ENCODE data around the gene SNX24.

DNA sequence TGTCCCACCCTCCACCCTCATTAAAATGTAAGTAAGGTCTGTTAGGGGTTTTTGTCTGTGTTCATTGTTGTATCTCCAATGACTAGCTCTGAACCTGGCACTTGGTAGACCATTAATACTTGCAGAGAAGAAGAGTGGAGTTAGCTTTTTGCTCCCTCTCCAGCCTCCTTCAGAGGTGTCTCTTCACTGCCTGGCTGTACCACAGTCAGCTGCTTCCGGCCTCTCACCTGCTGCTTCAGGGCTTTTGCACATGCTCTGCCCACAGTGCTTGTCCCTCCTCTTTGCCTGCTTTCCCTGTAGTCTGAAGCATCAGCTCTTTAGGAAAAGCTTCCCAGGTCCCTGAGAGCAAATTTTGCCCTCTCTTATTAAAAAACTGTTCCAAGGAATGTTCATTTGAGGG lies 83.6 kb downstream of the SNX24 start:
- TF ChIP-seq, protein P1, sequence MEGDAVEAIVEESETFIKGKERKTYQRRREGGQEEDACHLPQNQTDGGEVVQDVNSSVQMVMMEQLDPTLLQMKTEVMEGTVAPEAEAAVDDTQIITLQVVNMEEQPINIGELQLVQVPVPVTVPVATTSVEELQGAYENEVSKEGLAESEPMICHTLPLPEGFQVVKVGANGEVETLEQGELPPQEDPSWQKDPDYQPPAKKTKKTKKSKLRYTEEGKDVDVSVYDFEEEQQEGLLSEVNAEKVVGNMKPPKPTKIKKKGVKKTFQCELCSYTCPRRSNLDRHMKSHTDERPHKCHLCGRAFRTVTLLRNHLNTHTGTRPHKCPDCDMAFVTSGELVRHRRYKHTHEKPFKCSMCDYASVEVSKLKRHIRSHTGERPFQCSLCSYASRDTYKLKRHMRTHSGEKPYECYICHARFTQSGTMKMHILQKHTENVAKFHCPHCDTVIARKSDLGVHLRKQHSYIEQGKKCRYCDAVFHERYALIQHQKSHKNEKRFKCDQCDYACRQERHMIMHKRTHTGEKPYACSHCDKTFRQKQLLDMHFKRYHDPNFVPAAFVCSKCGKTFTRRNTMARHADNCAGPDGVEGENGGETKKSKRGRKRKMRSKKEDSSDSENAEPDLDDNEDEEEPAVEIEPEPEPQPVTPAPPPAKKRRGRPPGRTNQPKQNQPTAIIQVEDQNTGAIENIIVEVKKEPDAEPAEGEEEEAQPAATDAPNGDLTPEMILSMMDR (conservative IDR thresholded peaks at IDR 0.05; ENCODE audit: low read depth in 2 of 2), result no peak
- no peak for TF ChIP-seq EZH2phosphoT487 (IDR thresholded peaks at IDR 0.05; ENCODE audit: unreplicated experiment)

All from GM23338 (cell line).